K562 (cell line): Measurements from ENCODE around the gene SERPINB7. TPM values are rescaled to one million over a fixed set of nuclear protein-coding genes. Genes with fewer than 3 reads are reported as not detected.

Source experiments
- ATAC-seq: fragments of 200-7000 bp; cut with Tn5 transposase; 3 replicates; pipeline ENCODE4 v1.9.1; 2020; ENCODE audit warnings: moderate library complexity
- BruUV-seq: library from RNA; stranded (reverse); fragments of 400-500 nt; replicated peaks from 2 replicates; lab custom pipeline; 2021; lab: Mats Ljungman, UMichigan
- CTCF ChIA-PET: fragments of 300-600 bp; formaldehyde crosslinking; extraction: SDS; loops from one replicate; lab custom pipeline; 2021; ENCODE audit warnings: low intra/inter-chr PET ratio; lab: Yijun Ruan, JAX
- POLR2A ChIA-PET: fragments of 300-600, 350-650 bp; sonication (Branson Sonifier 250); formaldehyde crosslinking; extraction: SDS; loops from one replicate; lab custom pipeline; 2021; ENCODE audit warnings: antibody characterized with exemption, inconsistent platforms; lab: Yijun Ruan, JAX
- DNase-seq, 4 experiments: peaks; one replicate each; pipeline versions ENCODE4 v3.0.0 to v3.0.0-alpha.2; 2011 to 2018; ENCODE audit warnings: low spot score in 3 of 4, mixed read lengths in 3 of 4; ENCODE audit errors: extremely low read depth in 1 of 4
- FAIRE-seq: peaks from 2 replicates; lab custom pipeline; 2011; peaks lifted over from hg19 to GRCh38; lab: Jason Lieb, UNC
- H2AFZ ChIP-seq: 2 replicates; pipeline ENCODE4 v1.6.0; 2011; ENCODE audit warnings: low read depth, low read length, control low read depth, inconsistent platforms
- H3K27ac ChIP-seq: fragments of 200-600 bp; 3 replicates; pipeline ENCODE4 v1.8.0; 2011; ENCODE audit warnings: low read depth, mild to moderate bottlenecking, control low read depth, inconsistent platforms, low read length, moderate library complexity, mixed read lengths; ENCODE audit errors: extremely low read depth
- H3K27me3 ChIP-seq, 2 experiments: fragments of 300-600 bp in 1 of 2; 2 replicates in 1 of 2; 3 replicates in 1 of 2; pipeline versions ENCODE4 v1.6.0 to v1.8.0; 2011; ENCODE audit warnings: inconsistent platforms in 2 of 2, low read length in 2 of 2, mild to moderate bottlenecking in 1 of 2, mixed read lengths in 1 of 2, moderate library complexity in 1 of 2; ENCODE audit not compliant: control insufficient read depth in 2 of 2, insufficient read depth in 2 of 2
- H3K36me3 ChIP-seq: fragments of 300-600 bp; 3 replicates; pipeline ENCODE4 v1.8.0; 2011; ENCODE audit warnings: mild to moderate bottlenecking, low read length, inconsistent platforms; ENCODE audit not compliant: control insufficient read depth, insufficient read depth
- H3K4me1 ChIP-seq, 2 experiments: fragments of 200-600 bp in 1 of 2; replicated peaks in 1 of 2; 2 replicates in 1 of 2; 3 replicates in 1 of 2; pipeline versions ENCODE4 v1.5.1 to v1.8.0; 2011; ENCODE audit warnings: inconsistent platforms in 2 of 2, low read length in 2 of 2, mild to moderate bottlenecking in 1 of 2, mixed read lengths in 1 of 2, moderate library complexity in 1 of 2; ENCODE audit not compliant: control insufficient read depth in 2 of 2, insufficient read depth in 2 of 2
- H3K4me2 ChIP-seq: 2 replicates; pipeline ENCODE4 v1.6.1; 2011; ENCODE audit warnings: low read length, control low read depth, inconsistent platforms, mixed read lengths; ENCODE audit not compliant: insufficient read depth
- H3K4me3 ChIP-seq: fragments of 200-600 bp; sonication (generic), shearing (Covaris generic); 2 replicates; pipeline ENCODE4 v1.5.1; 2016; ENCODE audit warnings: control low read depth, inconsistent platforms
- H3K79me2 ChIP-seq: fragments of 200-600 bp; 3 replicates; pipeline ENCODE4 v1.8.0; 2011; ENCODE audit warnings: low read length, inconsistent platforms; ENCODE audit not compliant: control insufficient read depth, insufficient read depth
- H3K9ac ChIP-seq, 2 experiments: 2 replicates each; pipeline versions ENCODE4 v1.6.0 to v1.6.1; 2011; ENCODE audit warnings: low read depth in 2 of 2, low read length in 2 of 2, control low read depth in 1 of 2, inconsistent platforms in 1 of 2, mild to moderate bottlenecking in 1 of 2, mixed read lengths in 1 of 2; ENCODE audit not compliant: insufficient read depth in 1 of 2
- H3K9me1 ChIP-seq: one replicate; pipeline ENCODE4 v1.6.0; 2011; ENCODE audit warnings: inconsistent platforms, mild to moderate bottlenecking, low read length, moderate library complexity; ENCODE audit not compliant: control insufficient read depth, insufficient read depth
- H3K9me3 ChIP-seq: replicated peaks from 2 replicates; pipeline ENCODE4 v1.5.1; 2011; ENCODE audit warnings: low read depth, low read length, inconsistent platforms; ENCODE audit not compliant: control insufficient read depth, insufficient read depth
- H4K20me1 ChIP-seq: replicated peaks from 2 replicates; pipeline ENCODE4 v1.6.1; 2011; ENCODE audit warnings: low read length, inconsistent platforms, mixed read lengths; ENCODE audit not compliant: control insufficient read depth, insufficient read depth
- CEBPZ ChIP-seq: fragments of 150-350 bp; IDR thresholded peaks from 2 replicates; pipeline ENCODE4 v1.6.1; 2014; ENCODE audit warnings: low read depth, mild to moderate bottlenecking, low read length, borderline replicate concordance
- COPS2 ChIP-seq: fragments of 450-650 bp; conservative IDR thresholded peaks from 2 replicates; pipeline ENCODE4 v1.6.1; 2016; ENCODE audit warnings: mild to moderate bottlenecking, moderate library complexity
- HIVEP1 ChIP-seq: fragments of 250-450 bp; sonication (Bioruptor Pico); IDR thresholded peaks from 2 replicates; pipeline ENCODE4 v1.4.0; 2020; ENCODE audit warnings: mild to moderate bottlenecking
- KDM5B ChIP-seq: fragments of 200-600 bp; sonication (generic); IDR thresholded peaks from 2 replicates; pipeline ENCODE4 v1.6.1; 2012; ENCODE audit warnings: low read depth, mild to moderate bottlenecking, moderate library complexity, low read length, control low read depth, inconsistent platforms; ENCODE audit not compliant: insufficient replicate concordance
- MED1 ChIP-seq: sonication (generic); formaldehyde crosslinking; IDR thresholded peaks from 2 replicates; pipeline ENCODE4 v1.8.1; 2023; ENCODE audit warnings: missing genetic modification reagents, borderline replicate concordance
- RBM15 ChIP-seq: fragments of 200-400 bp; formaldehyde crosslinking; IDR thresholded peaks from 2 replicates; pipeline ENCODE4 v1.6.1; 2018; ENCODE audit warnings: mild to moderate bottlenecking, low read length, moderate library complexity; ENCODE audit not compliant: insufficient read depth
- ZNF146 ChIP-seq: IDR thresholded peaks from one replicate; pipeline ENCODE4 v1.6.1; 2018; ENCODE audit warnings: missing compliant biosample characterization; ENCODE audit not compliant: unreplicated experiment
- WGBS: fragments of 100-300 bp; shearing (Covaris generic); methylation state at CpG from one replicate; pipeline ENCODE4 v1.1.6; 2016; ENCODE audit warnings: low coverage, mixed read lengths; ENCODE audit not compliant: insufficient coverage; ENCODE audit errors: missing lambda C conversion rate; 5-methylcytosine and 5-hydroxymethylcytosine counted together
- in situ Hi-C: fragments of 300-500 bp; cut with MboI; formaldehyde crosslinking; loops from 4 replicates; pipeline ENCODE4 v1.15.0; 2018; ENCODE audit warnings: inconsistent platforms, mixed read lengths
- intact Hi-C: fragments of 100-400 bp; cut with micrococcal nuclease; formaldehyde crosslinking; loops from 2 replicates; pipeline ENCODE4 v1.14.2; 2022
- polyA plus RNA-seq, 8 experiments: library from polyadenylated mRNA; depleted of rRNA in 4 of 8; stranded (reverse) in 5 of 8; unstranded in 3 of 8; fragments of >200 nt; fragmentation: Nextera tagmentation in 2 of 8; fragmentation: Illumina TruSeq in 1 of 8; extraction: Ambion mirVana in 2 of 8; extraction: Trizol in 1 of 8; gene quantifications; 2 replicates each; pipeline versions ENCODE4 v1.2.1 to v1.2.3, GENCODE V29; 2011 to 2014; ENCODE audit warnings: inconsistent platforms in 1 of 8, missing spikeins in 1 of 8
- total RNA-seq, 7 experiments: library from RNA; depleted of rRNA in 6 of 7; stranded (reverse); fragments of >200 nt in 6 of 7; fragmentation: Illumina TruSeq in 2 of 7; extraction: Trizol in 2 of 7; gene quantifications; 2 replicates each; pipeline versions ENCODE4 v1.2.1 to v1.2.3, GENCODE V29; 2011 to 2021; ENCODE audit warnings: low replicate concordance in 1 of 7
- TF ChIP-seq, protein P1 (sequence below): sonication (generic); formaldehyde crosslinking; IDR thresholded peaks from 2 replicates; pipeline ENCODE4 v1.8.0; 2023; ENCODE audit warnings: mild to moderate bottlenecking, missing genetic modification reagents

Gene SERPINB7
- total and polyA plus RNA-seq, 9 of the 15 experiments (the other 6 are each of a cell fraction or from before 2014, with no cell fraction given) = not detected

DNA sequence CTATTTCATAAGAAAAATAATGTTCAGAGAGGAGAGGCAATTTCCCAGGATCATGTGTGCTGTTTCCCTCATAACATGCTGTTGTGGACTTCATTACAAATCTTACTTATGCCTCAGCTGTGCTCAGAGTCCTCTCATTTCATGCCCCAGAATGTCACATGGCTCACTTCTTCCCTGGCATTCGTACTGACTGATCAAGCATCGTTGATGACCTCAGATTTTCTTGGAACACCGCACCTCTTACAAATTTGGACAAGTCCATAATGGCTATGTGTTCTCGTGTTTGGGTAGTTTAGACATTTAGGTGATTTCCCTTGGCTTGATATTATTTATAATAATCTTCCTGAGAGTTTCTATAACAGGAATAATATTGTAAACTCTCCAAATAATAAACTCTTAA is 32.9 kb downstream of the SERPINB7 start:
- in situ Hi-C loops = no loop called here
- H3K9me1 ChIP-seq = no peaks in the 10 kb centered on the region
- no peaks in the 10 kb centered on the region for H3K27me3 ChIP-seq
- H2AFZ ChIP-seq = no peak overlapping the region
- TF ChIP-seq ZNF146 (CRISPR knock-in tag) (no peak), MED1 (no peak), HIVEP1 (no peak), RBM15 (no peak), CEBPZ (no peak), COPS2 (no peak), KDM5B (no peak)
- TF ChIP-seq, protein P1, sequence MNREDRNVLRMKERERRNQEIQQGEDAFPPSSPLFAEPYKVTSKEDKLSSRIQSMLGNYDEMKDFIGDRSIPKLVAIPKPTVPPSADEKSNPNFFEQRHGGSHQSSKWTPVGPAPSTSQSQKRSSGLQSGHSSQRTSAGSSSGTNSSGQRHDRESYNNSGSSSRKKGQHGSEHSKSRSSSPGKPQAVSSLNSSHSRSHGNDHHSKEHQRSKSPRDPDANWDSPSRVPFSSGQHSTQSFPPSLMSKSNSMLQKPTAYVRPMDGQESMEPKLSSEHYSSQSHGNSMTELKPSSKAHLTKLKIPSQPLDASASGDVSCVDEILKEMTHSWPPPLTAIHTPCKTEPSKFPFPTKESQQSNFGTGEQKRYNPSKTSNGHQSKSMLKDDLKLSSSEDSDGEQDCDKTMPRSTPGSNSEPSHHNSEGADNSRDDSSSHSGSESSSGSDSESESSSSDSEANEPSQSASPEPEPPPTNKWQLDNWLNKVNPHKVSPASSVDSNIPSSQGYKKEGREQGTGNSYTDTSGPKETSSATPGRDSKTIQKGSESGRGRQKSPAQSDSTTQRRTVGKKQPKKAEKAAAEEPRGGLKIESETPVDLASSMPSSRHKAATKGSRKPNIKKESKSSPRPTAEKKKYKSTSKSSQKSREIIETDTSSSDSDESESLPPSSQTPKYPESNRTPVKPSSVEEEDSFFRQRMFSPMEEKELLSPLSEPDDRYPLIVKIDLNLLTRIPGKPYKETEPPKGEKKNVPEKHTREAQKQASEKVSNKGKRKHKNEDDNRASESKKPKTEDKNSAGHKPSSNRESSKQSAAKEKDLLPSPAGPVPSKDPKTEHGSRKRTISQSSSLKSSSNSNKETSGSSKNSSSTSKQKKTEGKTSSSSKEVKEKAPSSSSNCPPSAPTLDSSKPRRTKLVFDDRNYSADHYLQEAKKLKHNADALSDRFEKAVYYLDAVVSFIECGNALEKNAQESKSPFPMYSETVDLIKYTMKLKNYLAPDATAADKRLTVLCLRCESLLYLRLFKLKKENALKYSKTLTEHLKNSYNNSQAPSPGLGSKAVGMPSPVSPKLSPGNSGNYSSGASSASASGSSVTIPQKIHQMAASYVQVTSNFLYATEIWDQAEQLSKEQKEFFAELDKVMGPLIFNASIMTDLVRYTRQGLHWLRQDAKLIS (CRISPR knock-in tag) = no peak
- TF ChIP-seq, all 486 proteins: peak for 0
- no peaks in the 10 kb centered on the region for H4K20me1 ChIP-seq
- 0% methylated on average over 4 of the region's 4 CpGs for WGBS
- H3K36me3 ChIP-seq = no peaks in the 10 kb centered on the region
- no peaks in the 10 kb centered on the region for H3K4me1 ChIP-seq
- H3K9ac ChIP-seq = no peak overlapping the region
- no peaks in the 10 kb centered on the region for H3K9me3 ChIP-seq
- H3K4me2 ChIP-seq = no peak overlapping the region
- DNase-seq (no peak), ATAC-seq (no peak), FAIRE-seq (no peak)
- intact Hi-C loops = no loop called here
- BruUV-seq = no TSS peak
- no peak overlapping the region for H3K4me3 ChIP-seq
- ChIA-PET CTCF (no interaction called here), POLR2A (no interaction called here)
- H3K27ac ChIP-seq = no peak overlapping the region
- H3K79me2 ChIP-seq = no peaks in the 10 kb centered on the region
